Endothelial cell of umbilical vein (primary cell): ENCODE data around the gene AKT2. TPM values are rescaled to one million over a fixed set of nuclear protein-coding genes. Genes with fewer than 3 reads are reported as not detected.

Experiments
- BruUV-seq: library from RNA; stranded (reverse); fragments of 400-500 nt; replicated peaks from 2 replicates; lab custom pipeline; 2021; lab: Mats Ljungman, UMichigan
- CTCF ChIA-PET: fragments of 300-600, 350-600 bp; sonication (Branson Sonifier 250); formaldehyde crosslinking; loops from one replicate; lab custom pipeline; 2021; ENCODE audit warnings: antibody characterized with exemption, inconsistent platforms; lab: Charles Lee
- POLR2A ChIA-PET: fragments of 300-600, 350-600 bp; sonication (Branson Sonifier 250); formaldehyde crosslinking; loops from one replicate; lab custom pipeline; 2021; ENCODE audit warnings: antibody characterized with exemption, inconsistent platforms; lab: Charles Lee
- DNase-seq: peaks from one replicate; pipeline ENCODE4 v3.0.0-alpha.2; 2011; ENCODE audit warnings: low read depth, low spot score
- FAIRE-seq: peaks from 2 replicates; lab custom pipeline; 2011; peaks lifted over from hg19 to GRCh38; lab: Jason Lieb, UNC
- H2AFZ ChIP-seq: 2 replicates; pipeline ENCODE4 v1.6.0; 2012; ENCODE audit warnings: low read depth, low read length, control low read depth, inconsistent platforms
- H3K27ac ChIP-seq: 2 replicates; pipeline ENCODE4 v1.5.1; 2011; ENCODE audit warnings: low read depth, mild to moderate bottlenecking, control low read depth, low read length, moderate library complexity; ENCODE audit not compliant: insufficient read depth
- H3K27me3 ChIP-seq, 2 experiments: 2 replicates each; pipeline versions ENCODE4 v1.6.0 to v1.6.1; 2011; ENCODE audit warnings: low read length in 2 of 2, mixed read lengths in 1 of 2; ENCODE audit not compliant: control insufficient read depth in 2 of 2, insufficient read depth in 2 of 2
- H3K36me3 ChIP-seq, 2 experiments: 2 replicates in 1 of 2; 3 replicates in 1 of 2; pipeline ENCODE4 v1.5.1; 2011; ENCODE audit warnings: low read length in 2 of 2, mild to moderate bottlenecking in 1 of 2, moderate library complexity in 1 of 2; ENCODE audit not compliant: control insufficient read depth in 2 of 2, insufficient read depth in 2 of 2; ENCODE audit errors: extremely low read depth in 1 of 2
- H3K4me1 ChIP-seq: 3 replicates; pipeline ENCODE4 v1.5.1; 2011; ENCODE audit warnings: mild to moderate bottlenecking, low read length; ENCODE audit not compliant: control insufficient read depth, insufficient read depth; ENCODE audit errors: extremely low read depth
- H3K4me2 ChIP-seq: 2 replicates; pipeline ENCODE4 v1.6.1; 2011; ENCODE audit warnings: low read length, control low read depth, mixed read lengths; ENCODE audit not compliant: insufficient read depth
- H3K4me3 ChIP-seq, 3 experiments: fragments of 200-600 bp in 1 of 3; sonication (generic), shearing (Covaris generic) in 1 of 3; replicated peaks in 1 of 3; 2 replicates each; pipeline ENCODE4 v1.5.1; 2011 to 2016; ENCODE audit warnings: control low read depth in 3 of 3, low read length in 3 of 3, mild to moderate bottlenecking in 2 of 3, inconsistent platforms in 1 of 3, low read depth in 1 of 3, moderate library complexity in 1 of 3; ENCODE audit not compliant: insufficient read depth in 1 of 3
- H3K79me2 ChIP-seq: 2 replicates; pipeline ENCODE4 v1.6.0; 2012; ENCODE audit warnings: low read length, inconsistent platforms; ENCODE audit not compliant: control insufficient read depth, insufficient read depth
- H3K9ac ChIP-seq: replicated peaks from 2 replicates; pipeline ENCODE3; 2011; ENCODE audit warnings: low read length, control low read depth; ENCODE audit not compliant: insufficient read depth; ENCODE audit errors: extremely low read depth
- H3K9me1 ChIP-seq: replicated peaks from 3 replicates; pipeline ENCODE4 v1.6.0; 2011; ENCODE audit warnings: mild to moderate bottlenecking, low read length; ENCODE audit not compliant: control insufficient read depth, insufficient read depth; ENCODE audit errors: extremely low read depth
- H3K9me3 ChIP-seq: replicated peaks from 2 replicates; pipeline ENCODE4 v1.5.1; 2012; ENCODE audit warnings: low read length, inconsistent platforms; ENCODE audit not compliant: control insufficient read depth, insufficient read depth
- H4K20me1 ChIP-seq: replicated peaks from 2 replicates; pipeline ENCODE3; 2011; ENCODE audit warnings: mild to moderate bottlenecking, low read length; ENCODE audit not compliant: control insufficient read depth, insufficient read depth; ENCODE audit errors: extremely low read depth
- CTCF ChIP-seq, 2 donors: IDR thresholded peaks; 1 replicate in 1 of 2; 2 replicates in 1 of 2; pipeline ENCODE4 v1.5.1; 2011; ENCODE audit warnings: low read length in 2 of 2, mild to moderate bottlenecking in 2 of 2, moderate library complexity in 2 of 2, control low read depth in 1 of 2, inconsistent platforms in 1 of 2, low read depth in 1 of 2; ENCODE audit not compliant: insufficient read depth in 1 of 2; ENCODE audit errors: extremely low read depth in 1 of 2
- EZH2 ChIP-seq: IDR thresholded peaks from 2 replicates; pipeline ENCODE4 v1.6.1; 2012; ENCODE audit warnings: borderline replicate concordance, low read depth, mild to moderate bottlenecking, moderate library complexity, low read length, inconsistent platforms; ENCODE audit not compliant: severe bottlenecking
- FOS ChIP-seq: IDR thresholded peaks from 2 replicates; pipeline ENCODE4 v1.6.1; 2011; ENCODE audit warnings: mild to moderate bottlenecking, low read length, moderate library complexity, borderline replicate concordance; ENCODE audit not compliant: insufficient read depth
- GATA2 ChIP-seq: IDR thresholded peaks from 2 replicates; pipeline ENCODE4 v1.7.0; 2011; ENCODE audit warnings: low read depth, mild to moderate bottlenecking, moderate library complexity, mixed read lengths, low read length; ENCODE audit not compliant: insufficient read length, insufficient read depth
- JUN ChIP-seq: IDR thresholded peaks from 2 replicates; pipeline ENCODE4 v1.6.1; 2011; ENCODE audit warnings: borderline replicate concordance, low read depth; ENCODE audit not compliant: insufficient read length, insufficient read depth
- MYC ChIP-seq: IDR thresholded peaks from one replicate; pipeline ENCODE4 v1.6.1; 2011; ENCODE audit warnings: mild to moderate bottlenecking, low read depth, low read length
- POLR2A ChIP-seq: IDR thresholded peaks from 2 replicates; pipeline ENCODE4 v1.6.1; 2012; ENCODE audit warnings: low read depth, mild to moderate bottlenecking, control low read depth, low read length
- POLR2AphosphoS5 ChIP-seq: IDR thresholded peaks from 2 replicates; pipeline ENCODE4 v1.6.1; 2012; ENCODE audit warnings: low read depth, mild to moderate bottlenecking, control low read depth, low read length, moderate library complexity; ENCODE audit not compliant: insufficient read depth
- dilution Hi-C: fragments of 300-500 bp; cut with MboI; formaldehyde crosslinking; loops from one replicate; pipeline ENCODE4 v1.15.0; 2019; ENCODE audit warnings: low sequenced_read_pairs; ENCODE audit not compliant: extremely low pct_ligation_motif_present
- intact Hi-C: fragments of 100-400 bp; cut with micrococcal nuclease; formaldehyde crosslinking; loops from one replicate; pipeline ENCODE4 v1.10.0; 2022
- polyA plus RNA-seq, 4 experiments: library from polyadenylated mRNA; depleted of rRNA in 3 of 4; stranded (reverse) in 3 of 4; unstranded in 1 of 4; fragments of >200 nt; gene quantifications; 2 replicates each; pipeline versions ENCODE4 v1.2.1 to v1.2.3, GENCODE V29; 2011 to 2012; ENCODE audit warnings: missing spikeins in 1 of 4
- total RNA-seq: library from RNA; stranded (reverse); gene quantifications from 2 replicates; pipeline ENCODE4 v1.2.3, GENCODE V29; 2021
- TF ChIP-seq, protein P1 (sequence below): IDR thresholded peaks from 2 replicates; pipeline ENCODE4 v1.6.1; 2011; ENCODE audit not compliant: insufficient read depth, insufficient read length

AKT2 gene
- total and polyA plus RNA-seq, 2 donors (not counting 3 experiments of a cell fraction or from before 2014, with no cell fraction given), result 65.2 to 69.8 TPM

DNA sequence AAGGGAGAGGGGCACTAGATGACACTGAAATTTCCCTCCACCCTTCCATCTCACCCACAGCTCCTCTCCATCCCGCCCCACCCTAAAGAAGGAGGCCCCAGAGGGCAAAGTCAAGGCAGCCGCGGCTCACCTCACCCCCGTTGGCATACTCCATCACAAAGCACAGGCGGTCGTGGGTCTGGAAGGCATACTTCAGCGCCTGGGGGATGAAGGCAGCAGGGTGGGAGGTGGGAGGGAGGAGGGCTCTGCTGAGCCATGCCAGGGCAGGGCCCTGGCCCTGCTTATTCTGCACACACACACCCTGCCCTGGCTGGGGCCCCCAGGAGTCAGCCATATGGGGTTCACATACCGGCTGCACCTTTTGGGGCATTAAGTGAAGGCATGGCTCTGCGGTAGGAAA lies 46.4 kb downstream of the AKT2 start:
- no peaks in the 10 kb centered on the region for H3K79me2 ChIP-seq
- dilution Hi-C loops (no loop called here), intact Hi-C loops (no loop called here)
- no peak overlapping the region for H3K4me2 ChIP-seq
- POLR2A ChIA-PET, result no interaction called here
- H3K9me3 ChIP-seq, result no peaks in the 10 kb centered on the region
- no peaks in the 10 kb centered on the region for H3K9me1 ChIP-seq
- H3K36me3 ChIP-seq, result peaks cover 4 to 39% of the 10 kb centered on the region in 2 experiments
- peaks cover 20% of the 10 kb centered on the region for H3K4me1 ChIP-seq
- no peaks in the 10 kb centered on the region for H4K20me1 ChIP-seq
- CTCF ChIA-PET, result no interaction called here
- BruUV-seq, result no TSS peak
- no peak overlapping the region for H2AFZ ChIP-seq
- no peak for DNase-seq
- H3K9ac ChIP-seq, result no peak overlapping the region
- TF ChIP-seq EZH2 (no peak), GATA2 (no peak), MYC (no peak), POLR2AphosphoS5 (no peak), FOS (no peak), CTCF (IDR thresholded peaks at IDR 0.05; ENCODE audit: extremely low read depth in 1 of 2, insufficient read depth in 1 of 2, low read depth in 1 of 2, low read length in 2 of 2) (no peak), JUN (no peak), POLR2A (no peak)
- TF ChIP-seq, protein P1, sequence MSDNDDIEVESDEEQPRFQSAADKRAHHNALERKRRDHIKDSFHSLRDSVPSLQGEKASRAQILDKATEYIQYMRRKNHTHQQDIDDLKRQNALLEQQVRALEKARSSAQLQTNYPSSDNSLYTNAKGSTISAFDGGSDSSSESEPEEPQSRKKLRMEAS, result no peak
- H3K27me3 ChIP-seq, result no peaks in the 10 kb centered on the region
- FAIRE-seq, result no peak
- H3K4me3 ChIP-seq, result no peak overlapping the region
- no peak overlapping the region for H3K27ac ChIP-seq
